Tibial nerve (tissue), 3 donors: ENCODE data around the gene RGS7BP.

Source experiments
- CTCF ChIP-seq, 5 experiments: fragments of 200-600 bp in 3 of 5; fragments of 450-650 bp in 2 of 5; sonication (generic) in 3 of 5; IDR thresholded peaks; one replicate each; pipeline ENCODE4 v1.5.1; 2016 to 2019; ENCODE audit warnings: antibody characterized with exemption in 5 of 5, mild to moderate bottlenecking in 3 of 5, moderate library complexity in 2 of 5
- POLR2A ChIP-seq, 2 donors: fragments of 450-650 bp; IDR thresholded peaks; one replicate each; pipeline ENCODE4 v1.6.1; 2017; ENCODE audit warnings: antibody characterized with exemption in 2 of 2, mild to moderate bottlenecking in 2 of 2, moderate library complexity in 2 of 2

GRCh38 chr5:64570395-64570996 lies 64.7 kb downstream of the RGS7BP start:
- TF ChIP-seq CTCF (IDR thresholded peaks at IDR 0.05), result no peak
- TF ChIP-seq POLR2A (IDR thresholded peaks at IDR 0.05), result no peak
